ENCODE data around the gene GADD45G. TPM values are rescaled to one million over a fixed set of nuclear protein-coding genes. Genes with fewer than 3 reads are reported as not detected.

Gene GADD45G
- polyA plus RNA-seq, 1 of the 3 experiments (the other 2 are of a cell fraction) = 1.3 TPM

- Histone ChIP-seq H3K4me3 (ENCODE audit: low read depth in 2 of 2, low read length in 1 of 2) (no peak overlapping the region), H3K36me3 (replicated peaks in 1 of 2; ENCODE audit: control insufficient read depth in 1 of 2, insufficient read depth in 2 of 2, low read length in 1 of 2) (no peaks in the 10 kb centered on the region), H3K4me2 (no peak overlapping the region), H3K9me2 (no peaks in the 10 kb centered on the region), H3K79me2 (ENCODE audit: insufficient read depth) (no peaks in the 10 kb centered on the region), H3F3A (replicated peaks; ENCODE audit: insufficient read depth) (no peaks in the 10 kb centered on the region), H3K9me3 (no peaks in the 10 kb centered on the region), H3K4me1 (ENCODE audit: control insufficient read depth in 1 of 2, insufficient read depth in 2 of 2, low read depth in 1 of 2, low read length in 1 of 2) (peaks cover 0 to 4% of the 10 kb centered on the region in 2 experiments; a peak in 1 of 4 replicates), H3K27me3 (ENCODE audit: insufficient read depth) (no peaks in the 10 kb centered on the region), H3K27ac (ENCODE audit: low read depth in 2 of 2, low read length in 1 of 2) (no peak overlapping the region), H4K20me1 (ENCODE audit: insufficient read depth) (no peaks in the 10 kb centered on the region), H2AFZ (ENCODE audit: low read depth) (no peak overlapping the region), H3K9ac (no peak overlapping the region)
- TF ChIP-seq MXI1 (IDR thresholded peaks at IDR 0.05; ENCODE audit: low read depth, low read length) = no peak
- TF ChIP-seq EP300 (IDR thresholded peaks at IDR 0.05; ENCODE audit: borderline replicate concordance in 1 of 2, low read depth in 1 of 2, low read length in 1 of 2) = no peak
- TF ChIP-seq GATA2 (CRISPR knock-in tag; IDR thresholded peaks at IDR 0.05) = no peak
- TF ChIP-seq MAX (IDR thresholded peaks at IDR 0.05; ENCODE audit: low read depth) = no peak
- TF ChIP-seq JUND (IDR thresholded peaks at IDR 0.05) = no peak
- no peak for TF ChIP-seq CTCF (IDR thresholded peaks at IDR 0.05)
- TF ChIP-seq TEAD4 (IDR thresholded peaks at IDR 0.05; ENCODE audit: borderline replicate concordance, insufficient read depth) = no peak
- TF ChIP-seq RXRA (IDR thresholded peaks at IDR 0.05; ENCODE audit: borderline replicate concordance, low read depth) = no peak
- TF ChIP-seq MEF2A (IDR thresholded peaks at IDR 0.05; ENCODE audit: borderline replicate concordance, low read depth) = no peak
- TF ChIP-seq USF1 (IDR thresholded peaks at IDR 0.05; ENCODE audit: borderline replicate concordance, low read depth) = no peak
- no peak for TF ChIP-seq NFIC (IDR thresholded peaks at IDR 0.05; ENCODE audit: borderline replicate concordance)
- WGBS (ENCODE audit: low lambda C conversion rate) = 70% methylated on average over 6 of the region's 6 CpGs
- CTCF ChIA-PET = interaction anchor here (1.0 to 1.1 kb wide), 2 partner anchors 9 to 17 kb away, joined by 4 to 5 read pairs; no protein-coding TSS in a partner anchor
- DNase-seq = no peak
- POLR2A ChIA-PET = no interaction called here
These were observed 46.5 kb upstream of the GADD45G start for GRCh38 chr9:89558196-89558899.

- Histone ChIP-seq H3K9me2 (no peaks in the 10 kb centered on the region), H3K79me2 (ENCODE audit: insufficient read depth) (no peaks in the 10 kb centered on the region), H2AFZ (ENCODE audit: low read depth) (no peak overlapping the region), H3K4me3 (ENCODE audit: low read depth in 2 of 2, low read length in 1 of 2) (no peak overlapping the region), H3K4me2 (no peak overlapping the region), H3K4me1 (ENCODE audit: control insufficient read depth in 1 of 2, insufficient read depth in 2 of 2, low read depth in 1 of 2, low read length in 1 of 2) (peaks cover 0 to 4% of the 10 kb centered on the region in 2 experiments; a peak in 1 of 4 replicates), H3K27me3 (ENCODE audit: insufficient read depth) (no peaks in the 10 kb centered on the region), H3K9ac (no peak overlapping the region), H3K9me3 (no peaks in the 10 kb centered on the region), H4K20me1 (ENCODE audit: insufficient read depth) (no peaks in the 10 kb centered on the region), H3F3A (replicated peaks; ENCODE audit: insufficient read depth) (no peaks in the 10 kb centered on the region), H3K36me3 (replicated peaks in 1 of 2; ENCODE audit: control insufficient read depth in 1 of 2, insufficient read depth in 2 of 2, low read length in 1 of 2) (no peaks in the 10 kb centered on the region), H3K27ac (ENCODE audit: low read depth in 2 of 2, low read length in 1 of 2) (no peak overlapping the region)
- no peak for TF ChIP-seq GATA2 (CRISPR knock-in tag; IDR thresholded peaks at IDR 0.05)
- no peak for TF ChIP-seq NFIC (IDR thresholded peaks at IDR 0.05; ENCODE audit: borderline replicate concordance)
- TF ChIP-seq EZH2phosphoT487 (IDR thresholded peaks at IDR 0.05; ENCODE audit: borderline replicate concordance, low read depth) = no peak
- no peak for TF ChIP-seq CTCF (IDR thresholded peaks at IDR 0.05)
- TF ChIP-seq TEAD4 (IDR thresholded peaks at IDR 0.05; ENCODE audit: borderline replicate concordance, insufficient read depth) = no peak
- no peak for TF ChIP-seq EP300 (IDR thresholded peaks at IDR 0.05; ENCODE audit: borderline replicate concordance in 1 of 2, low read depth in 1 of 2, low read length in 1 of 2)
- TF ChIP-seq SIN3A (IDR thresholded peaks at IDR 0.05; ENCODE audit: borderline replicate concordance, low read depth, low read length) = no peak
- TF ChIP-seq ZBTB33 (IDR thresholded peaks at IDR 0.05; ENCODE audit: borderline replicate concordance, low read depth) = no peak
- CTCF ChIA-PET = interaction anchor here (1.0 to 1.1 kb wide), 2 partner anchors 10 to 17 kb away, joined by 4 to 5 read pairs; no protein-coding TSS in a partner anchor
- POLR2A ChIA-PET = no interaction called here
- 51% methylated on average over 2 of the region's 2 CpGs for WGBS (ENCODE audit: low lambda C conversion rate)
- no peak for DNase-seq
These were observed 45.9 kb upstream of the GADD45G start for GRCh38 chr9:89558948-89559347.
